Hepatocyte (in vitro differentiated cells): ENCODE results near the gene TAF9B. TPM values are rescaled to one million over a fixed set of nuclear protein-coding genes. Genes with fewer than 3 reads are reported as not detected.

Experiments used
- DNase-seq: peaks from one replicate; pipeline ENCODE4 v3.0.0-alpha.2; 2016; ENCODE audit warnings: low spot score
- H2AFZ ChIP-seq: fragments of 200-600 bp; sonication (generic); 2 replicates; pipeline ENCODE4 v1.6.0; 2016; ENCODE audit warnings: antibody characterized with exemption, mild to moderate bottlenecking
- H3K27ac ChIP-seq: fragments of 200-600 bp; sonication (generic); 2 replicates; pipeline ENCODE4 v1.5.1; 2016; ENCODE audit warnings: mild to moderate bottlenecking
- H3K27me3 ChIP-seq: fragments of 200-600 bp; sonication (generic); 2 replicates; pipeline ENCODE4 v1.6.1; 2016
- H3K36me3 ChIP-seq: fragments of 200-600 bp; sonication (generic); replicated peaks from 2 replicates; pipeline ENCODE4 v1.5.1; 2016; ENCODE audit warnings: low read depth; ENCODE audit not compliant: insufficient read depth
- H3K4me1 ChIP-seq: fragments of 200-600 bp; sonication (generic); 2 replicates; pipeline ENCODE4 v1.5.1; 2016; ENCODE audit warnings: mild to moderate bottlenecking, moderate library complexity; ENCODE audit not compliant: insufficient read depth
- H3K4me2 ChIP-seq: fragments of 200-600 bp; sonication (generic); 2 replicates; pipeline ENCODE4 v1.6.0; 2016
- H3K4me3 ChIP-seq: fragments of 200-600 bp; sonication (generic); 2 replicates; pipeline ENCODE4 v1.5.1; 2016; ENCODE audit warnings: mild to moderate bottlenecking
- H3K79me2 ChIP-seq: fragments of 200-600 bp; sonication (generic); 2 replicates; pipeline ENCODE4 v1.6.0; 2017; ENCODE audit warnings: mild to moderate bottlenecking
- H3K9me2 ChIP-seq: fragments of 200-600 bp; sonication (generic); replicated peaks from 2 replicates; pipeline ENCODE4 v1.6.0; 2017; ENCODE audit warnings: mild to moderate bottlenecking; ENCODE audit not compliant: insufficient read depth
- H3K9me3 ChIP-seq: fragments of 200-600 bp; sonication (generic); 2 replicates; pipeline ENCODE4 v1.5.1; 2016; ENCODE audit warnings: low read depth, mild to moderate bottlenecking
- H4K20me1 ChIP-seq: fragments of 200-600 bp; sonication (generic); 2 replicates; pipeline ENCODE4 v1.6.0; 2016; ENCODE audit warnings: mild to moderate bottlenecking; ENCODE audit not compliant: insufficient read depth, poor library complexity, severe bottlenecking
- EZH2 ChIP-seq: fragments of 200-600 bp; sonication (generic); IDR thresholded peaks from 2 replicates; pipeline ENCODE4 v1.6.1; 2016; ENCODE audit warnings: antibody characterized with exemption, mild to moderate bottlenecking, borderline replicate concordance
- EZH2phosphoT487 ChIP-seq: fragments of 200-600 bp; sonication (generic); IDR thresholded peaks from one replicate; pipeline ENCODE4 v1.6.1; 2018; ENCODE audit warnings: antibody characterized with exemption, mild to moderate bottlenecking, low read depth, moderate library complexity; ENCODE audit not compliant: unreplicated experiment, severe bottlenecking
- WGBS: methylation state at CpG from one replicate; pipeline ENCODE4 v1.1.6; 2016; ENCODE audit warnings: low lambda C conversion rate; ENCODE audit errors: missing lambda C conversion rate; 5-methylcytosine and 5-hydroxymethylcytosine counted together
- polyA plus RNA-seq: library from polyadenylated mRNA; unstranded; fragments of >200 nt; fragmentation: Nextera tagmentation; extraction: Ambion mirVana; gene quantifications from 2 replicates; pipeline ENCODE4 v1.2.1, GENCODE V29; 2016
- total RNA-seq: library from RNA; depleted of rRNA; stranded (reverse); fragments of >200 nt; gene quantifications from 2 replicates; pipeline ENCODE4 v1.2.3, GENCODE V29; 2014
- TF ChIP-seq, protein P1 (sequence below): fragments of 200-600 bp; sonication (generic); IDR thresholded peaks from 2 replicates; pipeline ENCODE4 v1.5.1; 2016; ENCODE audit warnings: antibody characterized with exemption, mild to moderate bottlenecking; ENCODE audit not compliant: poor library complexity

Gene TAF9B, protein sequence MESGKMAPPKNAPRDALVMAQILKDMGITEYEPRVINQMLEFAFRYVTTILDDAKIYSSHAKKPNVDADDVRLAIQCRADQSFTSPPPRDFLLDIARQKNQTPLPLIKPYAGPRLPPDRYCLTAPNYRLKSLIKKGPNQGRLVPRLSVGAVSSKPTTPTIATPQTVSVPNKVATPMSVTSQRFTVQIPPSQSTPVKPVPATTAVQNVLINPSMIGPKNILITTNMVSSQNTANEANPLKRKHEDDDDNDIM
- total RNA-seq, result 20.0 and 23.0 TPM in 2 replicates
- polyA plus RNA-seq, result 12.0 and 13.5 TPM in 2 replicates

DNA sequence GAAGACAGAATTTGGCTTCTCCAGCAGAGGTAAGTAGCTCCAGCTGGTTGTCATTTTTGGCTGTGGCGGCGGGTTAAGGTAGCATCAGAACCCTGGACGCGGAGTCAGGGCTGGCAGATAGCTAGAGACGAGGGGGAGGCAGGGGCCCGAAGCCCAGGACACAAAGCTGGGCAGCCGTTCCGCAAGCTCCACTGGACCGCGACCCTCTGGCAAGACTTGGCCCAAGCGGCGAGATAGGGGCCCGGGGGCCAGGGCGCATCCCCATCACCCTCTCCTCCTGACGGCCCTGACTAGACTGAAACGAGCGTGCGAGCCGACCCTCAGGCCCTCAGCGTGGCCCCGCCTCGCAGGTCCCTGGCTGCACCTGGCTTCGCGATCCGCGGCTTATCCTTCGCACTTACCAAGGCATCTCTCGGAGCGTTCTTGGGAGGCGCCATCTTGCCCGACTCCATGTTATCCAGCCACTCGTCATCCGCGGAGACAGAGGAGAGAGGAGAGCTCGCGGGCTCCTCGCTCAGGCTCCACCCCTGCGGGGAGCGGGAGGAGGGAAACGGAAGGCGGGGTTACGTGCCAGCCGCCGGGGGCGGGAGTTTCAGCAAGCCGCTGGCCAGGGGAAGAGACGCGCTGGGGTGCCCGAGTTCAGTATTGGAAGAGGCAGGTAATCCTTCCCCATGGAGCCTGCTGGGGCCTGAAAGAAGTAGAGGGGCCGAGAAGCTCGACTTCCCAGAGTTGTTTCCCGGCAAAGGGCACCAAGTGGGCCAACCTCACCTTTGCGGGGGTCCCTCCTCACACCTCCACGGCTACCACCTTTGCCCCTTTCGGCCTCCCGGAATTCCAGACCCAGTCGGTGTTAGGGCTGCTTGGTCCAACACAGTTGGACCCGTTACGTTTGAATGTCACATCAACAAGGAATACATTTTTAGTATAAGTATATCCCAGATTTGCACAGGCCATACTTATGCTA is at the start of gene TAF9B:
TSS of gene TAF9B (minus strand) at position 491 of the 964 bp plus-strand sequence. CDS start at position 452, 39 bp downstream.
- Histone ChIP-seq H3K4me3 (peak within 1 kb of the TSS; percentile 60), H3K4me1 (no peaks in the 10 kb centered on the region), H3K9me3 (no peaks in the 10 kb centered on the region), H3K4me2 (peak within 1 kb of the TSS; percentile 79), H3K27me3 (no peaks in the 10 kb centered on the region), H4K20me1 (no peaks in the 10 kb centered on the region), H3K79me2 (no peaks in the 10 kb centered on the region), H2AFZ (peak within 1 kb of the TSS; percentile 72), H3K9me2 (no peaks in the 10 kb centered on the region), H3K36me3 (no peaks in the 10 kb centered on the region), H3K27ac (peak within 1 kb of the TSS; percentile 58)
- 51% methylated on average over 57 of the region's 59 CpGs for WGBS
- DNase-seq, result peak; percentile 90
- TF ChIP-seq EZH2 (no peak), EZH2phosphoT487 (no peak)
- TF ChIP-seq, protein P1, sequence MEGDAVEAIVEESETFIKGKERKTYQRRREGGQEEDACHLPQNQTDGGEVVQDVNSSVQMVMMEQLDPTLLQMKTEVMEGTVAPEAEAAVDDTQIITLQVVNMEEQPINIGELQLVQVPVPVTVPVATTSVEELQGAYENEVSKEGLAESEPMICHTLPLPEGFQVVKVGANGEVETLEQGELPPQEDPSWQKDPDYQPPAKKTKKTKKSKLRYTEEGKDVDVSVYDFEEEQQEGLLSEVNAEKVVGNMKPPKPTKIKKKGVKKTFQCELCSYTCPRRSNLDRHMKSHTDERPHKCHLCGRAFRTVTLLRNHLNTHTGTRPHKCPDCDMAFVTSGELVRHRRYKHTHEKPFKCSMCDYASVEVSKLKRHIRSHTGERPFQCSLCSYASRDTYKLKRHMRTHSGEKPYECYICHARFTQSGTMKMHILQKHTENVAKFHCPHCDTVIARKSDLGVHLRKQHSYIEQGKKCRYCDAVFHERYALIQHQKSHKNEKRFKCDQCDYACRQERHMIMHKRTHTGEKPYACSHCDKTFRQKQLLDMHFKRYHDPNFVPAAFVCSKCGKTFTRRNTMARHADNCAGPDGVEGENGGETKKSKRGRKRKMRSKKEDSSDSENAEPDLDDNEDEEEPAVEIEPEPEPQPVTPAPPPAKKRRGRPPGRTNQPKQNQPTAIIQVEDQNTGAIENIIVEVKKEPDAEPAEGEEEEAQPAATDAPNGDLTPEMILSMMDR, result no peak

DNA sequence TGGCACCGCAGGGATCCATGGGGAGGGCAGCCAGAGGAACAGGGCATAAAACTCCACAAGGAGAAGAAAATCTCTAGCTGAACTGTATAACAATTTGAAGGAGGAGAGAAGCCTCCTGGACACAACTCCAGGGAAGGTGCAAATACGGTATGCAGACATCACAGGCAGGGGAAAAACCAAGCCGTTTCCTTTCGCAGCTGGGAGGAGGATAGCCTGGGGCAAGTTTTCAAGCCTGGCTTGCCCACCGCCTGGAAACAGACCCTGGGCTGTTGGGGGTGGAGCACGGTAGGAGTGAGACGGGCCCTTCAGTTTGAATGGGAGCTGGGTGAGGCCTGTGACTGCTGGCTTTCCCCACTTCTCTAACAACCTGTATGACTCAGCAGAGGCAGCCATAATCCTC is 43.4 kb upstream of the TAF9B start:
- TF ChIP-seq, protein P1, result no peak
- TF ChIP-seq EZH2phosphoT487, result no peak
- no peak for TF ChIP-seq EZH2
- no peaks in the 10 kb centered on the region for H3K36me3 ChIP-seq
- H4K20me1 ChIP-seq, result no peaks in the 10 kb centered on the region
- WGBS, result 70% methylated on average over 7 of the region's 7 CpGs
- no peaks in the 10 kb centered on the region for H3K27me3 ChIP-seq
- H3K4me2 ChIP-seq, result no peak overlapping the region
- no peaks in the 10 kb centered on the region for H3K79me2 ChIP-seq
- H3K9me2 ChIP-seq, result no peaks in the 10 kb centered on the region
- H3K4me1 ChIP-seq, result no peaks in the 10 kb centered on the region
- no peaks in the 10 kb centered on the region for H3K9me3 ChIP-seq
- no peak overlapping the region for H3K27ac ChIP-seq
- H2AFZ ChIP-seq, result no peak overlapping the region
- no peak for DNase-seq
- no peak overlapping the region for H3K4me3 ChIP-seq

DNA sequence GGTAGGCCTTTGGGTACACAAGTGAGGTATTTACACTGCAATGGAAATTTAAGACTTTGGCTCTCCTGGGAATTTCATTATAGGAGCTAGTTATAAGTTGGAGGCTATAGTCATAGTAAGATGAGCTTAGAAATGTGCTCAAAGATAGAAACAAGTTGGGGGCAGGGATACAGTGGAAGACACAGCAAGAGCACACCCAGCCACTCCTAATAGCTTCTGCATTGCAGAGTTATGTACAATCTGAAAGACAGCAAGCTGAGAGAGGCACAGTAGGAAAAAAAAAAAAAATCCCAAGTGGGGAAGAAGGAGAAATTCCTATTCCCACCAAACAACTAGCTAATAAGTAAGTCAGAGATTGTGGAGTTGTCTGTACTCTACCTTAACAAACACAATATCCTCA is 41.9 kb upstream of the TAF9B start:
- H3K4me1 ChIP-seq, result no peaks in the 10 kb centered on the region
- H3K79me2 ChIP-seq, result no peaks in the 10 kb centered on the region
- H4K20me1 ChIP-seq, result no peaks in the 10 kb centered on the region
- H3K4me2 ChIP-seq, result no peak overlapping the region
- no peak overlapping the region for H3K27ac ChIP-seq
- no peak for DNase-seq
- no peak overlapping the region for H2AFZ ChIP-seq
- H3K4me3 ChIP-seq, result no peak overlapping the region
- H3K27me3 ChIP-seq, result no peaks in the 10 kb centered on the region
- H3K9me3 ChIP-seq, result no peaks in the 10 kb centered on the region
- H3K9me2 ChIP-seq, result no peaks in the 10 kb centered on the region
- TF ChIP-seq, protein P1, result no peak
- TF ChIP-seq EZH2phosphoT487 (no peak), EZH2 (no peak)
- no peaks in the 10 kb centered on the region for H3K36me3 ChIP-seq
